Hepatocyte (in vitro differentiated cells): ENCODE data around the gene GRM3. TPM values are rescaled to one million over a fixed set of nuclear protein-coding genes. Genes with fewer than 3 reads are reported as not detected.

ENCODE experiments used
- DNase-seq: peaks from one replicate; pipeline ENCODE4 v3.0.0-alpha.2; 2016; ENCODE audit warnings: low spot score
- H2AFZ ChIP-seq: fragments of 200-600 bp; sonication (generic); 2 replicates; pipeline ENCODE4 v1.6.0; 2016; ENCODE audit warnings: antibody characterized with exemption, mild to moderate bottlenecking
- H3K27ac ChIP-seq: fragments of 200-600 bp; sonication (generic); 2 replicates; pipeline ENCODE4 v1.5.1; 2016; ENCODE audit warnings: mild to moderate bottlenecking
- H3K27me3 ChIP-seq: fragments of 200-600 bp; sonication (generic); 2 replicates; pipeline ENCODE4 v1.6.1; 2016
- H3K36me3 ChIP-seq: fragments of 200-600 bp; sonication (generic); replicated peaks from 2 replicates; pipeline ENCODE4 v1.5.1; 2016; ENCODE audit warnings: low read depth; ENCODE audit not compliant: insufficient read depth
- H3K4me1 ChIP-seq: fragments of 200-600 bp; sonication (generic); 2 replicates; pipeline ENCODE4 v1.5.1; 2016; ENCODE audit warnings: mild to moderate bottlenecking, moderate library complexity; ENCODE audit not compliant: insufficient read depth
- H3K4me2 ChIP-seq: fragments of 200-600 bp; sonication (generic); 2 replicates; pipeline ENCODE4 v1.6.0; 2016
- H3K4me3 ChIP-seq: fragments of 200-600 bp; sonication (generic); 2 replicates; pipeline ENCODE4 v1.5.1; 2016; ENCODE audit warnings: mild to moderate bottlenecking
- H3K79me2 ChIP-seq: fragments of 200-600 bp; sonication (generic); 2 replicates; pipeline ENCODE4 v1.6.0; 2017; ENCODE audit warnings: mild to moderate bottlenecking
- H3K9me2 ChIP-seq: fragments of 200-600 bp; sonication (generic); replicated peaks from 2 replicates; pipeline ENCODE4 v1.6.0; 2017; ENCODE audit warnings: mild to moderate bottlenecking; ENCODE audit not compliant: insufficient read depth
- H3K9me3 ChIP-seq: fragments of 200-600 bp; sonication (generic); 2 replicates; pipeline ENCODE4 v1.5.1; 2016; ENCODE audit warnings: low read depth, mild to moderate bottlenecking
- H4K20me1 ChIP-seq: fragments of 200-600 bp; sonication (generic); 2 replicates; pipeline ENCODE4 v1.6.0; 2016; ENCODE audit warnings: mild to moderate bottlenecking; ENCODE audit not compliant: insufficient read depth, poor library complexity, severe bottlenecking
- EZH2 ChIP-seq: fragments of 200-600 bp; sonication (generic); IDR thresholded peaks from 2 replicates; pipeline ENCODE4 v1.6.1; 2016; ENCODE audit warnings: antibody characterized with exemption, mild to moderate bottlenecking, borderline replicate concordance
- EZH2phosphoT487 ChIP-seq: fragments of 200-600 bp; sonication (generic); IDR thresholded peaks from one replicate; pipeline ENCODE4 v1.6.1; 2018; ENCODE audit warnings: antibody characterized with exemption, mild to moderate bottlenecking, low read depth, moderate library complexity; ENCODE audit not compliant: unreplicated experiment, severe bottlenecking
- WGBS: methylation state at CpG from one replicate; pipeline ENCODE4 v1.1.6; 2016; ENCODE audit warnings: low lambda C conversion rate; ENCODE audit errors: missing lambda C conversion rate; 5-methylcytosine and 5-hydroxymethylcytosine counted together
- polyA plus RNA-seq: library from polyadenylated mRNA; unstranded; fragments of >200 nt; fragmentation: Nextera tagmentation; extraction: Ambion mirVana; gene quantifications from 2 replicates; pipeline ENCODE4 v1.2.1, GENCODE V29; 2016
- total RNA-seq: library from RNA; depleted of rRNA; stranded (reverse); fragments of >200 nt; gene quantifications from 2 replicates; pipeline ENCODE4 v1.2.3, GENCODE V29; 2014
- TF ChIP-seq, protein P1 (sequence below): fragments of 200-600 bp; sonication (generic); IDR thresholded peaks from 2 replicates; pipeline ENCODE4 v1.5.1; 2016; ENCODE audit warnings: antibody characterized with exemption, mild to moderate bottlenecking; ENCODE audit not compliant: poor library complexity

The GRM3 gene
- total and polyA plus RNA-seq, 2 experiments from 2014 or later: 0.03 to 0.07 TPM

DNA sequence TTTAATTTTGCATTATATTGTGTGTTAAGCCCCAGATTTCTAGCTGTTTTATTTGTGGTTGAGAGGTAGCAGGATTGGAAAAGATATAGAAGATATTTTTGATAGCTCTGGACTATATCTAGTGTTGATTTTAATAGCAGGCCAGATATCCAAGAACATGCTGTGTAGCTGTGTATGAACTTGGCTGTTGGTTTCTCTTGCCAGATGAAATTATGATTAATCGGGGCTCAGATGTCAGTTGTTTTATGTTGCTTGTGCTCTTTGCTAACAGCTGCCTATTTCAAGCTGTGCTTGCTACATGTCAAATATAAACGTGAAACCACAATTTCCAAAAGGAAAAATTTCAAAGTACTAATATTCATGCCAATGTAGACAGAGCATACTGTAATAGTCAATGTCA, 141.1 kb downstream of the GRM3 start:
- H3K9me2 ChIP-seq: no peaks in the 10 kb centered on the region
- no peaks in the 10 kb centered on the region for H3K4me1 ChIP-seq
- no peaks in the 10 kb centered on the region for H4K20me1 ChIP-seq
- TF ChIP-seq EZH2phosphoT487 (no peak), EZH2 (no peak)
- TF ChIP-seq, protein P1, sequence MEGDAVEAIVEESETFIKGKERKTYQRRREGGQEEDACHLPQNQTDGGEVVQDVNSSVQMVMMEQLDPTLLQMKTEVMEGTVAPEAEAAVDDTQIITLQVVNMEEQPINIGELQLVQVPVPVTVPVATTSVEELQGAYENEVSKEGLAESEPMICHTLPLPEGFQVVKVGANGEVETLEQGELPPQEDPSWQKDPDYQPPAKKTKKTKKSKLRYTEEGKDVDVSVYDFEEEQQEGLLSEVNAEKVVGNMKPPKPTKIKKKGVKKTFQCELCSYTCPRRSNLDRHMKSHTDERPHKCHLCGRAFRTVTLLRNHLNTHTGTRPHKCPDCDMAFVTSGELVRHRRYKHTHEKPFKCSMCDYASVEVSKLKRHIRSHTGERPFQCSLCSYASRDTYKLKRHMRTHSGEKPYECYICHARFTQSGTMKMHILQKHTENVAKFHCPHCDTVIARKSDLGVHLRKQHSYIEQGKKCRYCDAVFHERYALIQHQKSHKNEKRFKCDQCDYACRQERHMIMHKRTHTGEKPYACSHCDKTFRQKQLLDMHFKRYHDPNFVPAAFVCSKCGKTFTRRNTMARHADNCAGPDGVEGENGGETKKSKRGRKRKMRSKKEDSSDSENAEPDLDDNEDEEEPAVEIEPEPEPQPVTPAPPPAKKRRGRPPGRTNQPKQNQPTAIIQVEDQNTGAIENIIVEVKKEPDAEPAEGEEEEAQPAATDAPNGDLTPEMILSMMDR: no peak
- H3K79me2 ChIP-seq: no peaks in the 10 kb centered on the region
- no peaks in the 10 kb centered on the region for H3K9me3 ChIP-seq
- H3K27me3 ChIP-seq: no peaks in the 10 kb centered on the region
- DNase-seq: no peak
- no peaks in the 10 kb centered on the region for H3K36me3 ChIP-seq
- no peak overlapping the region for H3K4me3 ChIP-seq
- H3K27ac ChIP-seq: no peak overlapping the region
- no peak overlapping the region for H3K4me2 ChIP-seq
- 79% methylated on average over 2 of the region's 2 CpGs for whole genome bisulfite sequencing
- H2AFZ ChIP-seq: no peak overlapping the region

DNA sequence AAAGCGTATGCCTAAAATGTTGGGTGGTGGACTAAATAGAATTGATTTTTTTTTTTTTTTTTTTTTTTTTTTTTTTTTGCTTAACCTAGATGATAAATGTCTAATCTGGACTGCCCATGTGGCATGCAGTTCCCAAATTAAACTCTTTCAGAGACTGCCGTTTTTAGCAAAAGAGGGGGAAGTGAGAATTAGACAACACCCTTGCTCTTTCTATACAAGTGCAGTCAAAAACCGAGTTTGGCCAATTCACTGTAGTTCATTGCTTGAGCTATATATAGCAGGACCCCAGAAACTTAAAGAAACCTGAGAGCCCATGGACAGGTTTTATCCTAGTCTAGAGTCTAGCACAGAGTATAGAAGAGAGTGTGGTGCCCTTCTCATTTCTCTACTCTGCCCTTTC, 141.9 kb downstream of the GRM3 start:
- Histone ChIP-seq H3K4me1 (no peaks in the 10 kb centered on the region), H3K4me2 (no peak overlapping the region), H3K9me3 (no peaks in the 10 kb centered on the region), H4K20me1 (no peaks in the 10 kb centered on the region), H3K27me3 (no peaks in the 10 kb centered on the region), H3K27ac (no peak overlapping the region), H3K36me3 (no peaks in the 10 kb centered on the region), H2AFZ (no peak overlapping the region), H3K9me2 (no peaks in the 10 kb centered on the region), H3K79me2 (no peaks in the 10 kb centered on the region), H3K4me3 (no peak overlapping the region)
- TF ChIP-seq, protein P1: no peak
- no peak for DNase-seq
- 93% methylated on average over 3 of the region's 3 CpGs for WGBS

DNA sequence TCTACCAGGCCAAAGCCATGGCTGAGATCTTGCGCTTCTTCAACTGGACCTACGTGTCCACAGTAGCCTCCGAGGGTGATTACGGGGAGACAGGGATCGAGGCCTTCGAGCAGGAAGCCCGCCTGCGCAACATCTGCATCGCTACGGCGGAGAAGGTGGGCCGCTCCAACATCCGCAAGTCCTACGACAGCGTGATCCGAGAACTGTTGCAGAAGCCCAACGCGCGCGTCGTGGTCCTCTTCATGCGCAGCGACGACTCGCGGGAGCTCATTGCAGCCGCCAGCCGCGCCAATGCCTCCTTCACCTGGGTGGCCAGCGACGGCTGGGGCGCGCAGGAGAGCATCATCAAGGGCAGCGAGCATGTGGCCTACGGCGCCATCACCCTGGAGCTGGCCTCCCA, 142.7 kb downstream of the GRM3 start:
- no peaks in the 10 kb centered on the region for H3K9me3 ChIP-seq
- H3K36me3 ChIP-seq: no peaks in the 10 kb centered on the region
- H3K27ac ChIP-seq: no peak overlapping the region
- no peak overlapping the region for H2AFZ ChIP-seq
- no peak overlapping the region for H3K4me3 ChIP-seq
- H3K4me1 ChIP-seq: no peaks in the 10 kb centered on the region
- no peak for TF ChIP-seq EZH2
- TF ChIP-seq, protein P1: no peak
- TF ChIP-seq EZH2phosphoT487: no peak
- no peak overlapping the region for H3K4me2 ChIP-seq
- no peaks in the 10 kb centered on the region for H4K20me1 ChIP-seq
- no peak for DNase-seq
- 98% methylated on average over 36 of the region's 36 CpGs for WGBS
- no peaks in the 10 kb centered on the region for H3K79me2 ChIP-seq
- H3K27me3 ChIP-seq: no peaks in the 10 kb centered on the region
- H3K9me2 ChIP-seq: no peaks in the 10 kb centered on the region

DNA sequence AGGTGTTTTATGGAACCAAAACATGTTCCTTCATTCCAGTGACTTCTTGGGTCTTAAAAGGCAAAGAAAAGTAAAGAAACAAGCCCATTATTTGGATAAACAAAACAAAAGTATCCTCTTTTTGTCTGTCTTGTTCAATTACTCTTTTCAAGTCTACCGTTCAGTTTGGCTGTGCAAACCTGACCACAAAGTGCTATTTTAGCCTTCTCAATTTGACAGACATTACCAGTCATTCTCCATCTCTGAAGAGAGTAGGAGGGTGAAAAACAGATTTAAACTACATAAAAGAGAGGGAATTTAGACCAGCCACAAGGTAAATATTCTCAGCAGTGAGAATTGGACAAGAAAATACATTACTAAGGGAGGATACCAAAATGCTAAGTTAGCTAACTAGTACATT, 145.2 kb downstream of the GRM3 start:
- Histone ChIP-seq H3K4me1 (no peaks in the 10 kb centered on the region), H3K79me2 (no peaks in the 10 kb centered on the region), H3K4me3 (no peak overlapping the region), H3K27ac (no peak overlapping the region), H4K20me1 (no peaks in the 10 kb centered on the region), H2AFZ (no peak overlapping the region), H3K4me2 (no peak overlapping the region), H3K9me2 (no peaks in the 10 kb centered on the region), H3K36me3 (no peaks in the 10 kb centered on the region), H3K27me3 (no peaks in the 10 kb centered on the region), H3K9me3 (no peaks in the 10 kb centered on the region)
- no peak for TF ChIP-seq EZH2phosphoT487
- no peak for TF ChIP-seq EZH2
- TF ChIP-seq, protein P1: no peak
- no peak for DNase-seq
- 52% methylated on average over 1 of the region's 1 CpG for WGBS
